HepG2 (cell line): ENCODE measurements around the gene NPBWR2. TPM values are rescaled to one million over a fixed set of nuclear protein-coding genes. Genes with fewer than 3 reads are reported as not detected.

Experiments used
- EZH2 ChIP-seq: conservative IDR thresholded peaks from 2 replicates; pipeline ENCODE4 v1.6.1; 2012; ENCODE audit warnings: mild to moderate bottlenecking, low read depth, low read length, moderate library complexity
- HMGXB4 ChIP-seq, 2 experiments: sonication (generic) in 1 of 2; formaldehyde crosslinking in 1 of 2; IDR thresholded peaks; 2 replicates each; pipeline versions ENCODE4 v1.4.0 to v1.6.1; 2018 to 2020; ENCODE audit warnings: missing genetic modification reagents in 2 of 2, borderline replicate concordance in 1 of 2, low read depth in 1 of 2, mild to moderate bottlenecking in 1 of 2, missing biosample characterization in 1 of 2
- HNRNPK ChIP-seq: fragments of 200-400 bp; formaldehyde crosslinking; IDR thresholded peaks from 2 replicates; pipeline ENCODE4 v1.6.1; 2018; ENCODE audit warnings: low read length, low read depth, moderate library complexity, mild to moderate bottlenecking; ENCODE audit not compliant: poor library complexity, severe bottlenecking
- JUN ChIP-seq: sonication (generic); formaldehyde crosslinking; IDR thresholded peaks from 2 replicates; pipeline ENCODE4 v1.4.0; 2020; ENCODE audit warnings: mild to moderate bottlenecking, missing genetic modification reagents
- KIAA2018 ChIP-seq: sonication (generic); formaldehyde crosslinking; IDR thresholded peaks from 2 replicates; pipeline ENCODE4 v1.5.0; 2020; ENCODE audit warnings: mild to moderate bottlenecking, missing genetic modification reagents, borderline replicate concordance
- NR0B2 ChIP-seq: sonication (generic); formaldehyde crosslinking; IDR thresholded peaks from 2 replicates; pipeline ENCODE4 v1.4.0; 2020; ENCODE audit warnings: mild to moderate bottlenecking, missing genetic modification reagents
- SIN3A ChIP-seq: IDR thresholded peaks from 2 replicates; pipeline ENCODE4 v1.6.1; 2011; ENCODE audit warnings: low read depth, mild to moderate bottlenecking, control low read depth, low read length, borderline replicate concordance
- polyA plus RNA-seq, 8 experiments: library from polyadenylated mRNA; depleted of rRNA in 3 of 8; stranded (reverse) in 7 of 8; unstranded in 1 of 8; fragments of >200 nt; fragmentation: Illumina TruSeq in 4 of 8; extraction: Trizol in 4 of 8; gene quantifications; 2 replicates each; pipeline versions ENCODE4 v1.2.1 to v1.2.3, GENCODE V29; 2011 to 2016; ENCODE audit warnings: low read depth in 4 of 8, missing spikeins in 1 of 8, mixed read lengths in 1 of 8; ENCODE audit not compliant: insufficient read depth in 1 of 8
- total RNA-seq, 5 experiments: library from RNA; depleted of rRNA; stranded (reverse); fragments of >200 nt; fragmentation: Illumina TruSeq; extraction: Trizol; gene quantifications; 2 replicates each; pipeline ENCODE4 v1.2.3, GENCODE V29; 2016; ENCODE audit warnings: low read depth in 1 of 5
- TF ChIP-seq, protein P1 (sequence below): sonication (generic); formaldehyde crosslinking; IDR thresholded peaks from 2 replicates; pipeline ENCODE4 v1.5.0; 2020; ENCODE audit warnings: missing genetic modification reagents

Gene NPBWR2
- total and polyA plus RNA-seq, 2 of the 13 experiments (the other 11 are each of a cell fraction or from before 2014, with no cell fraction given) = not detected

GRCh38 chr20:64057628-64058498, 49.5 kb downstream of the NPBWR2 start (continued):
- TF ChIP-seq NR0B2 (CRISPR knock-in tag) = no peak
- TF ChIP-seq SIN3A = no peak; the same call in 1 of the 2 replicates
- TF ChIP-seq HNRNPK = no peak
- no peak for TF ChIP-seq JUN
- TF ChIP-seq, protein P1, sequence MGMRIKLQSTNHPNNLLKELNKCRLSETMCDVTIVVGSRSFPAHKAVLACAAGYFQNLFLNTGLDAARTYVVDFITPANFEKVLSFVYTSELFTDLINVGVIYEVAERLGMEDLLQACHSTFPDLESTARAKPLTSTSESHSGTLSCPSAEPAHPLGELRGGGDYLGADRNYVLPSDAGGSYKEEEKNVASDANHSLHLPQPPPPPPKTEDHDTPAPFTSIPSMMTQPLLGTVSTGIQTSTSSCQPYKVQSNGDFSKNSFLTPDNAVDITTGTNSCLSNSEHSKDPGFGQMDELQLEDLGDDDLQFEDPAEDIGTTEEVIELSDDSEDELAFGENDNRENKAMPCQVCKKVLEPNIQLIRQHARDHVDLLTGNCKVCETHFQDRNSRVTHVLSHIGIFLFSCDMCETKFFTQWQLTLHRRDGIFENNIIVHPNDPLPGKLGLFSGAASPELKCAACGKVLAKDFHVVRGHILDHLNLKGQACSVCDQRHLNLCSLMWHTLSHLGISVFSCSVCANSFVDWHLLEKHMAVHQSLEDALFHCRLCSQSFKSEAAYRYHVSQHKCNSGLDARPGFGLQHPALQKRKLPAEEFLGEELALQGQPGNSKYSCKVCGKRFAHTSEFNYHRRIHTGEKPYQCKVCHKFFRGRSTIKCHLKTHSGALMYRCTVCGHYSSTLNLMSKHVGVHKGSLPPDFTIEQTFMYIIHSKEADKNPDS = no peak
- TF ChIP-seq EZH2 = no peak
- peak; percentile 93 to 94 for TF ChIP-seq HMGXB4 (CRISPR knock-in tag; IDR thresholded peaks at IDR 0.05; ENCODE audit: borderline replicate concordance in 1 of 2, low read depth in 1 of 2)
- TF ChIP-seq KIAA2018 = peak; percentile 2; the same call in 1 of the 2 replicates
